ENCODE data around the gene CDC5L. TPM values are rescaled to one million over a fixed set of nuclear protein-coding genes. Genes with fewer than 3 reads are reported as not detected.

The CDC5L gene
- total RNA-seq, 1 donor from 2014 or later, result 30.4 TPM

DNA sequence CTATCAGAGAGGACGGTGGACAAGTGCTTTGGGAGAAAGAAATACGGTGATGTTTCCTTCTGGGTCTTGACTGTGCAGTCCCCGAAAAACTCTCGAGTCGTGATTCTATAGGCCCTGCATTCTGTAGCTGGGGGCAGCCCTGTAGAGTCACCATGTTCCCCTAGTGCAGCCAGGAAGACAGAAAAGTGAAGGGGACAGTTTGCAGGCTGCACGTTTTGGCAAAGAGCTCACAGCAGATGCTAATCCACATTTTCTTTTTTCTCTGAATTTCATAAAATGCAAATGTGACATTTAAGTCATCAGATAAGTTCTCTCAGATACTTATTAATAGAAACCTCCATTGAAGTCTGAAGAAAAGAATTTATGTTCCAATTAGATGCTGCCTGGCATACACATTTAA lies 25.6 kb upstream of the CDC5L start:
- Mint-ChIP-seq H3K4me3 (ENCODE audit: low read depth) (no peak overlapping the region), H3K9me3 (ENCODE audit: low read depth) (no peaks in the 10 kb centered on the region), H3K27ac (no peak overlapping the region), H3K4me1 (ENCODE audit: low read depth) (no peaks in the 10 kb centered on the region), H3K27me3 (peaks cover 3% of the 10 kb centered on the region), H3K36me3 (ENCODE audit: insufficient read depth) (no peaks in the 10 kb centered on the region)
- no peak for DNase-seq (ENCODE audit: low spot score, unreplicated experiment)
- TF ChIP-seq, protein P1, sequence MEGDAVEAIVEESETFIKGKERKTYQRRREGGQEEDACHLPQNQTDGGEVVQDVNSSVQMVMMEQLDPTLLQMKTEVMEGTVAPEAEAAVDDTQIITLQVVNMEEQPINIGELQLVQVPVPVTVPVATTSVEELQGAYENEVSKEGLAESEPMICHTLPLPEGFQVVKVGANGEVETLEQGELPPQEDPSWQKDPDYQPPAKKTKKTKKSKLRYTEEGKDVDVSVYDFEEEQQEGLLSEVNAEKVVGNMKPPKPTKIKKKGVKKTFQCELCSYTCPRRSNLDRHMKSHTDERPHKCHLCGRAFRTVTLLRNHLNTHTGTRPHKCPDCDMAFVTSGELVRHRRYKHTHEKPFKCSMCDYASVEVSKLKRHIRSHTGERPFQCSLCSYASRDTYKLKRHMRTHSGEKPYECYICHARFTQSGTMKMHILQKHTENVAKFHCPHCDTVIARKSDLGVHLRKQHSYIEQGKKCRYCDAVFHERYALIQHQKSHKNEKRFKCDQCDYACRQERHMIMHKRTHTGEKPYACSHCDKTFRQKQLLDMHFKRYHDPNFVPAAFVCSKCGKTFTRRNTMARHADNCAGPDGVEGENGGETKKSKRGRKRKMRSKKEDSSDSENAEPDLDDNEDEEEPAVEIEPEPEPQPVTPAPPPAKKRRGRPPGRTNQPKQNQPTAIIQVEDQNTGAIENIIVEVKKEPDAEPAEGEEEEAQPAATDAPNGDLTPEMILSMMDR (IDR thresholded peaks at IDR 0.05; ENCODE audit: unreplicated experiment), result no peak

DNA sequence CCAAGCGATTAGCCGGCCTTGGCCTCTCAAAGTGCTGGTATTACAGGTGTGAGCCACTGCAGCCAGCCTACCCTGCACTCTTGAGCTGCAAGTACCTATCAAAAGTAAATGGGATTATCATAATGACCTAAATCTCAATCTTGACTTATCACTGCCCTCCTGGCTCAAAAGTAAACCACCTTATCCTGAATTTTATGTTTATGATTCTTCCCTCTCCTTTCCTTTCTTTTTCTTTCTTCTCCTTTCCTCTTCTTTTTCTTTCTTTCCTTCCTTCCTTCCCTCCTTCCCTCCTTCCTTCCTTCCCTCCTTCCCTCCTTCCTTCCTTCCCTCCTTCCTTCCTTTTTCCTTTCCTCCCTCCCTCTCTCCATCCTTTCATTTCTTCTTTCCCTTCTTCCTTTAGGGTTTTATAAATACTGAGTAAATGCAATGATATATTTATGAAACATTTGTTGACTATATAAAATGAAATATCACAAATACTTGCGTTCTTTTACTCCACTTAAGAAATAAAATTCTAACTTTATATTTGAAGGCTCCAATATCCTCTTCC lies 24.1 kb upstream of the CDC5L start:
- Mint-ChIP-seq H3K4me3 (ENCODE audit: low read depth) (no peak overlapping the region), H3K9me3 (ENCODE audit: low read depth) (no peaks in the 10 kb centered on the region), H3K4me1 (ENCODE audit: low read depth) (no peaks in the 10 kb centered on the region), H3K27ac (no peak overlapping the region), H3K36me3 (ENCODE audit: insufficient read depth) (no peaks in the 10 kb centered on the region), H3K27me3 (peaks cover 7% of the 10 kb centered on the region)
- TF ChIP-seq, protein P1 (IDR thresholded peaks at IDR 0.05; ENCODE audit: unreplicated experiment), result no peak
- DNase-seq (ENCODE audit: low spot score, unreplicated experiment), result no peak

DNA sequence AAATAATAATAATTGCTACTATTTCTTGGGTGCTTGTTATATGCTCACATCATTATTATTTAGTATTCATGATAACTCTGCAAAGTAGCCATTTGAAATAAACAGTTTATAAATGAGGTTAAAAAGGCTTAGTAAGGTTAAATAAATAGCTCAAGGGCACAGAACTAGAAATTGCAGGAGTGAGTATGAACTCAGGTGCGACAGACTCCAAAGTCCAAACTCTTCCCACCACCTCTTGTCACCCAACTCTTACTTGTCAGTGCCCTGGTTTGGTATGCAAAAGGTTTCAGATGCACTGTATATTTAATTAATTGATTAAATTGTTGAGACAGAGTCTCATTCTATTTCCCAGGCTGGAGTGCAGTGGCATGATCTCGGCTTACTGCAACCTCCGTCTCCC lies 20.7 kb upstream of the CDC5L start:
- TF ChIP-seq, protein P1 (IDR thresholded peaks at IDR 0.05; ENCODE audit: unreplicated experiment), result no peak
- H3K27me3 Mint-ChIP-seq, result peaks cover 7% of the 10 kb centered on the region
- H3K4me1 Mint-ChIP-seq (ENCODE audit: low read depth), result no peaks in the 10 kb centered on the region
- H3K9me3 Mint-ChIP-seq (ENCODE audit: low read depth), result no peaks in the 10 kb centered on the region
- H3K36me3 Mint-ChIP-seq (ENCODE audit: insufficient read depth), result no peaks in the 10 kb centered on the region
- DNase-seq (ENCODE audit: low spot score, unreplicated experiment), result no peak
- no peak overlapping the region for H3K27ac Mint-ChIP-seq
- no peak overlapping the region for H3K4me3 Mint-ChIP-seq (ENCODE audit: low read depth)

DNA sequence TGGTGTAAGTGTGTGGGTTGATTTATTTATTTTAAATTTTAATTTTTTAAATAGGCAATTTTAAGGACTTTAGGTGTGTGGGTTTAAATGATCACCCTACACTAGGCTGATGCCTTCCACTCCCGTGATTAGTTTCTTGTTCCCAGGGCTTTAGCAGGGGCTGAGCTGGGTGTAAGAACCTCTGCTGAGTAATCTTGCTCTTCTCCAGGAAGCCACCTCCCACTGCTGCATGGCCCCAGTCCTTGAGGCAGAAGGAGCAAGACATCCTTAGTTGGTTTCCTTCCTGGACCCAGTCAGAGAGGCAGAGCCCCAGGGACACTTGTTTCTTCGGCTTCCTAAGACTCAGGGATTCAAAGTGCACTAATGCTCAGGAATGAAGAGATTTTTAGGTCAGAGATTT lies 19.8 kb upstream of the CDC5L start:
- H3K9me3 Mint-ChIP-seq (ENCODE audit: low read depth), result no peaks in the 10 kb centered on the region
- no peaks in the 10 kb centered on the region for H3K4me1 Mint-ChIP-seq (ENCODE audit: low read depth)
- no peaks in the 10 kb centered on the region for H3K36me3 Mint-ChIP-seq (ENCODE audit: insufficient read depth)
- H3K4me3 Mint-ChIP-seq (ENCODE audit: low read depth), result no peak overlapping the region
- no peak for DNase-seq (ENCODE audit: low spot score, unreplicated experiment)
- peaks cover 7% of the 10 kb centered on the region for H3K27me3 Mint-ChIP-seq
- no peak overlapping the region for H3K27ac Mint-ChIP-seq
- TF ChIP-seq, protein P1 (IDR thresholded peaks at IDR 0.05; ENCODE audit: unreplicated experiment), result no peak

DNA sequence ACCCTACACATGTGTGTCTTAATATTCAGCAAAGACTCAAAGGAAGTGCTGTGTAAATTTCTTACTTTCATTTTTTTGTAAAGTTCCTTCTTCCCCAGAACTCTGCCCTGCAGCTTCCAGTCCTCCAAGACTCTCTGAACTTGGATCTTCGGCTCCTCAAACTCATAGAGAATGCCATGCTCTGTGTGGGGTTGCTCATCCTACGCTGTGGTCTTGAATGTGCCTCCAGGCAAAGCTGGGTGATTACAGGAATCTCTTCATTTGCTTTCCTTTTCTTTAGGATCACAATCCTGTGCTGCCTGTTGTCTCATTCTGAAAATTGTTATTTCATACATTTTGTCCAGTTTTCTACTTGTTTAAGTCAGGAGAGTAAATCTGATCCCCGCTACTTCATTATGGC lies 14.5 kb upstream of the CDC5L start:
- no peak for DNase-seq (ENCODE audit: low spot score, unreplicated experiment)
- H3K27ac Mint-ChIP-seq, result no peak overlapping the region
- H3K27me3 Mint-ChIP-seq, result peaks cover 3% of the 10 kb centered on the region
- no peaks in the 10 kb centered on the region for H3K36me3 Mint-ChIP-seq (ENCODE audit: insufficient read depth)
- no peak overlapping the region for H3K4me3 Mint-ChIP-seq (ENCODE audit: low read depth)
- no peaks in the 10 kb centered on the region for H3K4me1 Mint-ChIP-seq (ENCODE audit: low read depth)
- H3K9me3 Mint-ChIP-seq (ENCODE audit: low read depth), result no peaks in the 10 kb centered on the region
- TF ChIP-seq, protein P1 (IDR thresholded peaks at IDR 0.05; ENCODE audit: unreplicated experiment), result no peak

Data from progenitor cell of endocrine pancreas (in vitro differentiated cells).